Cardiac muscle cell (in vitro differentiated cells and primary cell): ENCODE measurements around the gene TMEM218. TPM values are rescaled to one million over a fixed set of nuclear protein-coding genes. Genes with fewer than 3 reads are reported as not detected.
A peak's percentile ranks its signal among the peaks of the same experiment; 100 is the strongest.
"Not testable (repeated sequence)": the region's sequence is repeated elsewhere in the genome, so short reads cannot be mapped to it uniquely, and the experiment has no call there.

Experiments used
- DNase-seq, 2 donors: peaks; one replicate each; pipeline versions ENCODE4 v3.0.0 to v3.0.0-alpha.2; 2010 to 2017; ENCODE audit warnings: low read depth in 1 of 2, low spot score in 1 of 2
- H3K27ac ChIP-seq: fragments of 200-600 bp; sonication (generic); 2 replicates; pipeline ENCODE4 v1.5.1; 2016
- H3K27me3 ChIP-seq: fragments of 200-600 bp; sonication (generic); 2 replicates; pipeline ENCODE4 v1.6.0; 2016; ENCODE audit warnings: control low read depth
- H3K36me3 ChIP-seq: fragments of 200-600 bp; sonication (generic); 2 replicates; pipeline ENCODE4 v1.5.1; 2016; ENCODE audit warnings: control low read depth
- H3K4me1 ChIP-seq: fragments of 200-600 bp; sonication (generic); 2 replicates; pipeline ENCODE4 v1.8.1; 2017; ENCODE audit warnings: low read depth, mild to moderate bottlenecking, mixed run types
- H3K4me3 ChIP-seq: fragments of 200-600 bp; sonication (generic); 2 replicates; pipeline ENCODE4 v1.5.1; 2016; ENCODE audit warnings: mild to moderate bottlenecking
- H3K9me3 ChIP-seq: fragments of 200-600 bp; sonication (generic); 2 replicates; pipeline ENCODE4 v1.5.1; 2017; ENCODE audit warnings: low read depth, mild to moderate bottlenecking, control low read depth
- CTCF ChIP-seq: IDR thresholded peaks from 2 replicates; pipeline ENCODE4 v1.5.1; 2012; ENCODE audit warnings: low read depth, mild to moderate bottlenecking, low read length
- polyA plus RNA-seq: library from polyadenylated mRNA; unstranded; fragments of >200 nt; fragmentation: Nextera tagmentation; extraction: Ambion mirVana; gene quantifications from 2 replicates; pipeline ENCODE4 v1.2.1, GENCODE V29; 2016
- total RNA-seq: library from RNA; depleted of rRNA; stranded (reverse); fragments of >200 nt; gene quantifications from 2 replicates; pipeline ENCODE4 v1.2.3, GENCODE V29; 2016

Gene TMEM218
- total and polyA plus RNA-seq, 2 experiments from 2014 or later, result 21.3 to 33.8 TPM

GRCh38 chr11:125092669-125093068, 18.8 kb downstream of the TMEM218 start:
- Histone ChIP-seq H3K9me3 (no peaks in the 10 kb centered on the region), H3K4me3 (no peak overlapping the region), H3K4me1 (peaks cover 7% of the 10 kb centered on the region), H3K36me3 (peaks cover 3% of the 10 kb centered on the region), H3K27me3 (no peaks in the 10 kb centered on the region), H3K27ac (no peak overlapping the region)
- no peak for TF ChIP-seq CTCF
- no peak for DNase-seq

- H3K9me3 ChIP-seq, result no peaks in the 10 kb centered on the region
- no peak overlapping the region for H3K4me3 ChIP-seq
- peaks cover 3% of the 10 kb centered on the region for H3K36me3 ChIP-seq
- DNase-seq, result no peak
- no peaks in the 10 kb centered on the region for H3K27me3 ChIP-seq
- TF ChIP-seq CTCF, result no peak
- no peak overlapping the region for H3K27ac ChIP-seq
- peaks cover 7% of the 10 kb centered on the region for H3K4me1 ChIP-seq
These were observed 19.4 kb downstream of the TMEM218 start for GRCh38 chr11:125091877-125092664.

- Histone ChIP-seq H3K4me1 (peaks cover 7% of the 10 kb centered on the region), H3K36me3 (peaks cover 3% of the 10 kb centered on the region), H3K27ac (no peak overlapping the region), H3K4me3 (no peak overlapping the region), H3K9me3 (no peaks in the 10 kb centered on the region), H3K27me3 (no peaks in the 10 kb centered on the region)
- TF ChIP-seq CTCF, result peak; percentile 75
- DNase-seq, result peak; percentile 81 to 89
These were observed 20.1 kb downstream of the TMEM218 start for GRCh38 chr11:125091247-125091876.

- no peak for TF ChIP-seq CTCF
- DNase-seq, result no peak
- Histone ChIP-seq H3K4me1 (peaks cover 7% of the 10 kb centered on the region), H3K4me3 (no peak overlapping the region), H3K9me3 (no peaks in the 10 kb centered on the region), H3K27me3 (no peaks in the 10 kb centered on the region), H3K36me3 (no peaks in the 10 kb centered on the region), H3K27ac (no peak overlapping the region)
These were observed 20.6 kb downstream of the TMEM218 start for GRCh38 chr11:125090816-125091215.

- not testable (repeated sequence) for H3K27me3 ChIP-seq, H3K36me3 ChIP-seq, H3K9me3 ChIP-seq
These were observed 21.3 kb downstream of the TMEM218 start for GRCh38 chr11:125090151-125090550.

GRCh38 chr11:125089481-125089880, 21.9 kb downstream of the TMEM218 start:
- H3K9me3 ChIP-seq, H3K27me3 ChIP-seq, H3K36me3 ChIP-seq, H3K4me1 ChIP-seq, DNase-seq, H3K27ac ChIP-seq, H3K4me3 ChIP-seq: not testable (repeated sequence)

More at GRCh38 chr11:125090151-125090550, 21.3 kb downstream of the TMEM218 start:
- DNase-seq, H3K4me1 ChIP-seq, H3K27ac ChIP-seq, H3K4me3 ChIP-seq: not testable (repeated sequence)
